HL-60 (cell line): ENCODE data around the gene CYP27A1.

Experiments
- DNase-seq, 2 experiments: peaks; one replicate each; pipeline ENCODE4 v3.0.0-alpha.2; 2010 to 2020; ENCODE audit warnings: low read depth in 1 of 2, low spot score in 1 of 2
- H3K27ac ChIP-seq: fragments of 250-450 bp; sonication (Bioruptor Pico); replicated peaks from 2 replicates; pipeline ENCODE4 v1.5.1; 2020; ENCODE audit warnings: mild to moderate bottlenecking, moderate library complexity
- H3K27me3 ChIP-seq: fragments of 250-450 bp; sonication (Bioruptor Pico); 2 replicates; pipeline ENCODE4 v1.5.1; 2021; ENCODE audit warnings: mild to moderate bottlenecking, moderate library complexity; ENCODE audit not compliant: insufficient read depth, poor library complexity, severe bottlenecking
- H3K4me3 ChIP-seq: replicated peaks from 2 replicates; pipeline ENCODE4 v1.5.1; 2011; ENCODE audit warnings: mild to moderate bottlenecking, control low read depth, low read length; ENCODE audit not compliant: insufficient read depth
- GABPA ChIP-seq: IDR thresholded peaks from 2 replicates; pipeline ENCODE4 v1.6.1; 2012; ENCODE audit warnings: low read depth
- POLR2AphosphoS5 ChIP-seq: IDR thresholded peaks from 2 replicates; pipeline ENCODE4 v1.6.1; 2012; ENCODE audit warnings: low read depth
- SPI1 ChIP-seq: IDR thresholded peaks from 2 replicates; pipeline ENCODE4 v1.6.1; 2012; ENCODE audit warnings: low read depth, mild to moderate bottlenecking, borderline replicate concordance
- TF ChIP-seq, protein P1 (sequence below): IDR thresholded peaks from 2 replicates; pipeline ENCODE4 v1.6.1; 2012; ENCODE audit warnings: low read depth; ENCODE audit not compliant: insufficient replicate concordance
- TF ChIP-seq, protein P2 (sequence below): IDR thresholded peaks from one replicate; pipeline ENCODE4 v1.5.1; 2011; ENCODE audit warnings: low read length, control low read depth, inconsistent platforms; ENCODE audit not compliant: insufficient read depth

The CYP27A1 gene

DNA sequence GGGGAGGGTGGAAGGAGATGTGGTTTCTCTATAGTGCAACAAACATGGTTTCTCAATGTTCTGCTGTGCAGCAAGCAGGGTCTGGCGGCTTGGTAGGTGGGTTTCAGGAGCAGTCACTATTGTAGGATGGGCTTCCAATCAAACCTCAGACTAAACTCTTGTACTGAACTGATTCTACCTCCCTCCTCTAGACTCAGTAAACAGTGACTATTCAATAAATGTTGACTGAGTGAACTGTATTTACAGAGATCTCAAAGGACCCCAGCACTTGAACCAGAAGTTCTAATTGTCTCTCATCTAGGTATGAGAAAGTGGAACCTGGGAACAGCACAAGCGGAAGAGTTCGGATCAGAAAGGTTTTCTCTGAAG lies 26.8 kb upstream of the CYP27A1 start:
- DNase-seq = no peak
- Histone ChIP-seq H3K27ac (no peak overlapping the region), H3K4me3 (no peak overlapping the region), H3K27me3 (no peaks in the 10 kb centered on the region)
- TF ChIP-seq, protein P1, sequence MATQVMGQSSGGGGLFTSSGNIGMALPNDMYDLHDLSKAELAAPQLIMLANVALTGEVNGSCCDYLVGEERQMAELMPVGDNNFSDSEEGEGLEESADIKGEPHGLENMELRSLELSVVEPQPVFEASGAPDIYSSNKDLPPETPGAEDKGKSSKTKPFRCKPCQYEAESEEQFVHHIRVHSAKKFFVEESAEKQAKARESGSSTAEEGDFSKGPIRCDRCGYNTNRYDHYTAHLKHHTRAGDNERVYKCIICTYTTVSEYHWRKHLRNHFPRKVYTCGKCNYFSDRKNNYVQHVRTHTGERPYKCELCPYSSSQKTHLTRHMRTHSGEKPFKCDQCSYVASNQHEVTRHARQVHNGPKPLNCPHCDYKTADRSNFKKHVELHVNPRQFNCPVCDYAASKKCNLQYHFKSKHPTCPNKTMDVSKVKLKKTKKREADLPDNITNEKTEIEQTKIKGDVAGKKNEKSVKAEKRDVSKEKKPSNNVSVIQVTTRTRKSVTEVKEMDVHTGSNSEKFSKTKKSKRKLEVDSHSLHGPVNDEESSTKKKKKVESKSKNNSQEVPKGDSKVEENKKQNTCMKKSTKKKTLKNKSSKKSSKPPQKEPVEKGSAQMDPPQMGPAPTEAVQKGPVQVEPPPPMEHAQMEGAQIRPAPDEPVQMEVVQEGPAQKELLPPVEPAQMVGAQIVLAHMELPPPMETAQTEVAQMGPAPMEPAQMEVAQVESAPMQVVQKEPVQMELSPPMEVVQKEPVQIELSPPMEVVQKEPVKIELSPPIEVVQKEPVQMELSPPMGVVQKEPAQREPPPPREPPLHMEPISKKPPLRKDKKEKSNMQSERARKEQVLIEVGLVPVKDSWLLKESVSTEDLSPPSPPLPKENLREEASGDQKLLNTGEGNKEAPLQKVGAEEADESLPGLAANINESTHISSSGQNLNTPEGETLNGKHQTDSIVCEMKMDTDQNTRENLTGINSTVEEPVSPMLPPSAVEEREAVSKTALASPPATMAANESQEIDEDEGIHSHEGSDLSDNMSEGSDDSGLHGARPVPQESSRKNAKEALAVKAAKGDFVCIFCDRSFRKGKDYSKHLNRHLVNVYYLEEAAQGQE = no peak
- TF ChIP-seq SPI1 (no peak), POLR2AphosphoS5 (no peak), GABPA (no peak)
- TF ChIP-seq, protein P2, sequence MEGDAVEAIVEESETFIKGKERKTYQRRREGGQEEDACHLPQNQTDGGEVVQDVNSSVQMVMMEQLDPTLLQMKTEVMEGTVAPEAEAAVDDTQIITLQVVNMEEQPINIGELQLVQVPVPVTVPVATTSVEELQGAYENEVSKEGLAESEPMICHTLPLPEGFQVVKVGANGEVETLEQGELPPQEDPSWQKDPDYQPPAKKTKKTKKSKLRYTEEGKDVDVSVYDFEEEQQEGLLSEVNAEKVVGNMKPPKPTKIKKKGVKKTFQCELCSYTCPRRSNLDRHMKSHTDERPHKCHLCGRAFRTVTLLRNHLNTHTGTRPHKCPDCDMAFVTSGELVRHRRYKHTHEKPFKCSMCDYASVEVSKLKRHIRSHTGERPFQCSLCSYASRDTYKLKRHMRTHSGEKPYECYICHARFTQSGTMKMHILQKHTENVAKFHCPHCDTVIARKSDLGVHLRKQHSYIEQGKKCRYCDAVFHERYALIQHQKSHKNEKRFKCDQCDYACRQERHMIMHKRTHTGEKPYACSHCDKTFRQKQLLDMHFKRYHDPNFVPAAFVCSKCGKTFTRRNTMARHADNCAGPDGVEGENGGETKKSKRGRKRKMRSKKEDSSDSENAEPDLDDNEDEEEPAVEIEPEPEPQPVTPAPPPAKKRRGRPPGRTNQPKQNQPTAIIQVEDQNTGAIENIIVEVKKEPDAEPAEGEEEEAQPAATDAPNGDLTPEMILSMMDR = no peak

DNA sequence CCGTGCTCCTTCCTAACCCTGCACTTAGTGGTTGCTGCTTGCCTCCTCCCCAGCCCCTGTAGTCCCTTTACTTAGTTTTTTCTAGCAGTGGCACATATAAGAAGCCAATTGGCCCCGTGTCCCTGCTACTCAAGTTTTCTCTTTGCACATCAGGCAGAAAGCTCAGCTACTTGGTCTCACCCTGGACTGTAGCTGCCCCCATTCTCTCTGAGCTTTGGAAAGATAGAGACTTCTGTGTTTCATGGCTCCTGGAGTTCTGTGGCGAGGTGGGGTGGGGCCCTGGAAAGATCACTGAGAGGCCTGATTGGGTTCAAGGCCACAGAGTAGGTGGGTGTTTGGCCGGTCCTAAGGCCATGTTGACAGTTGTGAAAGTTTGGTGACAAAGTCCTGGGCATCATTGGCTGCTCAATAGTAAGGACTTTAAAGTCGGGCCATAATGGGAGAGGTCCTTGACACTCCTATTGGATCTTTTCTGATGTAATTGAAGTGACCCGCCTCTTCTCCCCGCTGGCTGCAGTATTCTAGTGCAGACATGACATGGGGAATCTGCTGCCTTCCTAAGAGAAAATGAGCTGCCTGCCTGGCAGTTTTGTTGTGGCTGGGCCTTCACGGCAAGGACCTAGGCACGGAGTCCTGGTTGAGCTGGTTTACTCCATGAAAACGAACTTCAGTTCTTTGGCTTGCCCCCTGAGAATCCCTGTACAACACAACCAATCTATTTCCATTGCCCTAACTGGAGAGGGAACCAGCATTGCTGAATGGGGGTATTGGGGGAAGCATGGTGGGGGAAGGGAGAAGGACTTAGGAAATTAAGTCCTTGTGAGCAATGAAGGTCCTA lies 26.2 kb upstream of the CYP27A1 start:
- TF ChIP-seq SPI1 (no peak), GABPA (no peak)
- TF ChIP-seq, protein P1 = no peak
- Histone ChIP-seq H3K4me3 (no peak overlapping the region), H3K27me3 (no peaks in the 10 kb centered on the region), H3K27ac (no peak overlapping the region)
- no peak for DNase-seq

GRCh38 chr2:218756599-218757377 lies 25.2 kb upstream of the CYP27A1 start:
- no peaks in the 10 kb centered on the region for H3K27me3 ChIP-seq
- H3K27ac ChIP-seq = no peak overlapping the region
- DNase-seq = no peak
- TF ChIP-seq SPI1 (no peak), POLR2AphosphoS5 (no peak), GABPA (no peak)
- TF ChIP-seq, protein P2 = no peak
- TF ChIP-seq, protein P1 = no peak
- no peak overlapping the region for H3K4me3 ChIP-seq
